ENCODE results near the gene HIGD1C.
"Not testable (repeated sequence)": the region's sequence is repeated elsewhere in the genome, so short reads cannot be mapped to it uniquely, and the experiment has no call there.

The HIGD1C gene

DNA sequence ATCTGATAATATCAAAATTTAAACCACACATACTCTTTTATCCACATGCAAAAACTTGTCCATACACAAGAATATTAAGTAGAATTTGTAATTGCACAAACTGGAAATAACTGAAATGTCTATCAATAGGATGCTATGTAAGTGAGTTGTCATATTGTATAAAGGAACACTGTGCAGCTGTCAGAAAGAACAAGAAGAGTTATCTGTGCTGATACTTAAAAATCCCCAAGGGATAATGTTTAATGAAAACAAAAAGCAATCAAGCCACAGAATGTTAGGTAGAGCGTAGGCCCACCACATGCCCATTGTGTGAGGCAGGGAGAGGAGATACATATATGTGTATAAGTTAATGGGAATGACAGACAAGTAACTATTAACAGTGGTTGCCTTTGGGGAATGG is 25.9 kb upstream of the HIGD1C start:
- TF ChIP-seq, protein P1, sequence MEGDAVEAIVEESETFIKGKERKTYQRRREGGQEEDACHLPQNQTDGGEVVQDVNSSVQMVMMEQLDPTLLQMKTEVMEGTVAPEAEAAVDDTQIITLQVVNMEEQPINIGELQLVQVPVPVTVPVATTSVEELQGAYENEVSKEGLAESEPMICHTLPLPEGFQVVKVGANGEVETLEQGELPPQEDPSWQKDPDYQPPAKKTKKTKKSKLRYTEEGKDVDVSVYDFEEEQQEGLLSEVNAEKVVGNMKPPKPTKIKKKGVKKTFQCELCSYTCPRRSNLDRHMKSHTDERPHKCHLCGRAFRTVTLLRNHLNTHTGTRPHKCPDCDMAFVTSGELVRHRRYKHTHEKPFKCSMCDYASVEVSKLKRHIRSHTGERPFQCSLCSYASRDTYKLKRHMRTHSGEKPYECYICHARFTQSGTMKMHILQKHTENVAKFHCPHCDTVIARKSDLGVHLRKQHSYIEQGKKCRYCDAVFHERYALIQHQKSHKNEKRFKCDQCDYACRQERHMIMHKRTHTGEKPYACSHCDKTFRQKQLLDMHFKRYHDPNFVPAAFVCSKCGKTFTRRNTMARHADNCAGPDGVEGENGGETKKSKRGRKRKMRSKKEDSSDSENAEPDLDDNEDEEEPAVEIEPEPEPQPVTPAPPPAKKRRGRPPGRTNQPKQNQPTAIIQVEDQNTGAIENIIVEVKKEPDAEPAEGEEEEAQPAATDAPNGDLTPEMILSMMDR (IDR thresholded peaks at IDR 0.05; ENCODE audit: control extremely low read depth, extremely low read depth, low read depth, missing control alignments), result no peak
- POLR2A ChIA-PET, result no interaction called here
- CTCF ChIA-PET, result interaction anchor here (1.4 kb wide), 1 partner anchor 101 kb away, joined by 3 read pairs; no protein-coding TSS in a partner anchor
- no peak for DNase-seq (ENCODE audit: extremely low spot score)

DNA sequence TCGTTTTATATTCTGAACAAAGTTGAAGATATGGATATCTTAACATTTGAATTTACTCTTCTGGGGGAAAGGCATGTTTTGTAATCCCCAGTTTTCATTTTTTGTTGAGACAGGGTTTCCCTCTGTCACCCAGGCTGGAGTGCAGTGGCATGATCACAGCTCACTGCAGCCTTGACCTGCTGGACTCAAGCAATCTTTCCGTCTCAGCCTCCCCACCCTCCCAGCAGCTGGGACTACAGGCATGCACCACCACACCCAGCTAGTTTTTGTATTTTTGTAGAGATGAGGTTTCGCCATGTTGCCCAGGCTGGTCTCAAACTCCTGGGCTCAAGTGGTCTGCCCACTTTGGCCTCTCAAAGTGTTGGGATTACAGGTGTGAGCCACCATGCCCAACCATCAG is 25.4 kb upstream of the HIGD1C start:
- DNase-seq (ENCODE audit: extremely low spot score); POLR2A ChIA-PET: not testable (repeated sequence)
- CTCF ChIA-PET, result interaction anchor here (1.4 kb wide), 1 partner anchor 101 kb away, joined by 3 read pairs; no protein-coding TSS in a partner anchor

DNA sequence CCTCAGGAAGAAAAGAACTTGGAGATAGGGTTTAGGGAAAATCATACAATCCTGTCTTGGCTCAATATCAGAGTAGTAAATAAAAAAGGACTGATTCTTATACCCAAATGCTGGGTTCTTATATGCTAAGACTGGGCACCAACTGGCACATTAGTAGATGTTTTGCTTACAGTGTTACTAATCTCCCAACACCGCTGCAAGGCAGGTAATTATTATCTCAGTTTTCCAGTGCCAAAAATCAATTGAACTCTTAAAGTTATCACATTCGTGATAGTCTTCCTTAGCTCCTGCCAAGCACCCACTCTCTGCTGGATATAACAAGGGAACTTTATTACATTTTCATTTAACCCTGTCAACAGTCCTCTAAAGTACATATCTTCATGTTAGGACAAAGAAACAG is 25.0 kb upstream of the HIGD1C start:
- TF ChIP-seq, protein P1 (IDR thresholded peaks at IDR 0.05; ENCODE audit: control extremely low read depth, extremely low read depth, low read depth, missing control alignments), result no peak
- ChIA-PET CTCF (interaction anchor here (1.4 kb wide), 1 partner anchor 102 kb away, joined by 3 read pairs; no protein-coding TSS in a partner anchor), POLR2A (no interaction called here)
- DNase-seq (ENCODE audit: extremely low spot score), result no peak

DNA sequence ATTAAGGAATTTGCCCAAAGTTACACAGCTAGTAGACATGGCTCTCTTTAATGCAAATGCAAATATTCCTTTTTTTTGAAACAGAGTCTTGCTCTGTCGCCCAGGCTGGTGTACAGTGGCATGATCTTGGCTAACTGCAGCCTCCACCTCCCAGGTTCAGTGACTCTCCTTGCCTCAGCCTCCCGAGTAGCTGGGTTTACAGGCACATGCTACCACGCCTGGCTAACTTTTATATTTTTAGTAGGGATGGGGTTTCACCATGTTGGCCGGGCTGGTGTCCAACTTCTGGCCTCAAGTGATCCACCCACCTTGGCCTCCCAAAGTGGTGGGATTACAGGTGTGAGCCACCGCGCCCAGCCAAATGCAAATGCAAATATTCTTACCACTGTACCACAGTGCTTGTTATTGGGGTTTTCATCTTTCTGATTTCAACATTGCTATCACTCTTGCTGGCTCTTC is 24.5 kb upstream of the HIGD1C start:
- TF ChIP-seq, protein P1 (IDR thresholded peaks at IDR 0.05; ENCODE audit: control extremely low read depth, extremely low read depth, low read depth, missing control alignments), result no peak
- ChIA-PET CTCF (interaction anchor here (1.4 kb wide), 1 partner anchor 102 kb away, joined by 3 read pairs; no protein-coding TSS in a partner anchor), POLR2A (no interaction called here)
- no peak for DNase-seq (ENCODE audit: extremely low spot score)

DNA sequence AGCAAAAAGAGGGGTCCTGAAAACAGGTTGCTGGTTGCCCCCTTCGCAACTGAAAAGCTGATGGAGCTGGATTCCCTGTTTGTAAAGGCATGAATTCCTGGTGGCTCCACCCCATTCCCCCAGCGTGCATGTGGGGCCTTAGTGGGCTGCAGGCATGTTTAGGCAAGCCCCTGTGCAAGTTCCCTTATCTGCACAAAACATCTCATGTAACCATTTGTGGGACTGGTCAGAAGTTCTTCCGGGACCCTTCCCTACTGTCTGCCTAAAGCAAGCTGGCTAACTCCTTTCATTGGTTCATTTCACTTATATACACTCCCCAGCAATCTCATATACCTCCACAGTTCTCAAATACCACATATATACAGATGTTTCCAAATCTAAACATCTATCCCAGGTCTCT is 24.0 kb upstream of the HIGD1C start:
- TF ChIP-seq, protein P1 (IDR thresholded peaks at IDR 0.05; ENCODE audit: control extremely low read depth, extremely low read depth, low read depth, missing control alignments), result no peak
- CTCF ChIA-PET, result interaction anchor here (1.1 kb wide), 1 partner anchor 35 kb away, joined by 3 read pairs; no protein-coding TSS in a partner anchor
- POLR2A ChIA-PET, result no interaction called here
- no peak for DNase-seq (ENCODE audit: extremely low spot score)

DNA sequence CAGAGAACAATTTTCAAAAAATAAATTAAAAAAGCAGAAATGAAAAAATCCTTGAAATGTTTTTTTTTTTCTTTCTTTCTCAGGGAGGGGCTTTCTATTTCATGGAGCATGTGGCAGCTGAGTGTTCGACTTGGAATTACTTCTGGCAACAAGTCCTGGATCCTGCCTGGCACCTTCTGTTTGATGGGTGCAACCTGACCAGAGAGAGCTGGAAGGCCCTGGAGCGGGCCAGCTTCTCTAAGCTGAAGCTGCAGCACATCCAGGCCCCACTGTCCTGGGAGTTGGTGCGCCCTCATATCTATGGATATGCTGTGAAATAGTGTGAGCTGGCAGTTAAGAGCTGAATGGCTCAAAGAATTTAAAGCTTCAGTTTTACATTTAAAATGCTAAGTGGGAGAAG is 22.5 kb upstream of the HIGD1C start:
- no peak for DNase-seq (ENCODE audit: extremely low spot score)
- CTCF ChIA-PET, result interaction anchor here (0.8 to 0.9 kb wide), 2 partner anchors 17 to 57 kb away, joined by 3 read pairs; no protein-coding TSS in a partner anchor
- TF ChIP-seq, protein P1 (IDR thresholded peaks at IDR 0.05; ENCODE audit: control extremely low read depth, extremely low read depth, low read depth, missing control alignments), result no peak
- POLR2A ChIA-PET, result no interaction called here

DNA sequence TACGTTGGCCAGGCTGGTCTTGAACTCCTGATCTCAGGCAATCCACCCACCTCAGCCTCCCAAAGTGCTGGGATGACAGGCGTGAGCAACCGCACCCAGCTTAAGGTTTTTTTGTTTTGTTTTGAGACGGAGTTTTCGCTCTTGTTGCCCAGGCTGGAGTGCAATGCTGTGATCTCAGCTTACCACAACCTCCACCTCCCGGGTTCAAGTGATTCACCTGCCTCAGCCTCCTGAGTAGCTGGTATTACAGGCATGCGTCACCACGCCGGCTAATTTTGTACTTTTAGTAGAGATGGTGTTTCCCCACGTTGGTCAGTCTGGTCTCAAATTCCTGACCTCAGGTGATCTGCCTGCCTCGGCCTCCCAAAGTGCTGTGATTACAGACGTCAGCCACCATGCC is 21.9 kb upstream of the HIGD1C start:
- DNase-seq (ENCODE audit: extremely low spot score); POLR2A ChIA-PET: not testable (repeated sequence)
- CTCF ChIA-PET, result interaction anchor here (0.8 to 0.9 kb wide), 2 partner anchors 18 to 57 kb away, joined by 3 read pairs; no protein-coding TSS in a partner anchor

DNA sequence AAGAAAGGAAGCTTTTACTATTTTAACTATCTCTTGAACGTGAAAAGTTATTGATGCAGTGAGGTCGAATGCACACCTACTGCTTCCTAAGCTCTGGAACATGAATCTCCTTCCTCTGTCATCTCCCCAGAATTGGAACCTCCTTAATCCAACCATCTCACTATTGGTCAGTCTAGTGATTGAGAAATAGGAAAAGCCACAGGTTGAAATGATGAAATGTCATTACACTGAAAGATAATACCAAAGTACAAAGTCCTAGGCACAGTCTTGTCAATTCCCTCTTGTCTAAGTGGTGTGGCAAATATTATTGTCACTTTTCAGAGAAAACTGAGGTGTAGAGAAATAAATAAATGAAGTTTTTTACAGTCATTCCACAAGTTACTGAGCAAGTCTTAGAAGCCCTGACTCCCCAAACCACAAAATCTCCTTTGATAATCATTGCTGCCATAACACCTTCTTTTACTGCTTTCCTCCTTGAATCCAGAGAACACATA is 19.5 kb upstream of the HIGD1C start:
- ChIA-PET POLR2A (no interaction called here), CTCF (no interaction called here)
- DNase-seq (ENCODE audit: extremely low spot score), result no peak
- TF ChIP-seq, protein P1 (IDR thresholded peaks at IDR 0.05; ENCODE audit: control extremely low read depth, extremely low read depth, low read depth, missing control alignments), result no peak
